ENCODE results near the gene MPO.

Gene MPO

GRCh38 chr17:58268326-58268725, 12.4 kb downstream of the MPO start:
- no peak for DNase-seq (ENCODE audit: low read depth in 1 of 2, low spot score in 1 of 2)
- in situ Hi-C loops (cut with HindIII; ENCODE audit: low pct_unique_long_range_greater_than_20kb, low sequenced_read_pairs) = no loop called here
- TF ChIP-seq JUND (IDR thresholded peaks at IDR 0.05; ENCODE audit: low read depth) = no peak

DNA sequence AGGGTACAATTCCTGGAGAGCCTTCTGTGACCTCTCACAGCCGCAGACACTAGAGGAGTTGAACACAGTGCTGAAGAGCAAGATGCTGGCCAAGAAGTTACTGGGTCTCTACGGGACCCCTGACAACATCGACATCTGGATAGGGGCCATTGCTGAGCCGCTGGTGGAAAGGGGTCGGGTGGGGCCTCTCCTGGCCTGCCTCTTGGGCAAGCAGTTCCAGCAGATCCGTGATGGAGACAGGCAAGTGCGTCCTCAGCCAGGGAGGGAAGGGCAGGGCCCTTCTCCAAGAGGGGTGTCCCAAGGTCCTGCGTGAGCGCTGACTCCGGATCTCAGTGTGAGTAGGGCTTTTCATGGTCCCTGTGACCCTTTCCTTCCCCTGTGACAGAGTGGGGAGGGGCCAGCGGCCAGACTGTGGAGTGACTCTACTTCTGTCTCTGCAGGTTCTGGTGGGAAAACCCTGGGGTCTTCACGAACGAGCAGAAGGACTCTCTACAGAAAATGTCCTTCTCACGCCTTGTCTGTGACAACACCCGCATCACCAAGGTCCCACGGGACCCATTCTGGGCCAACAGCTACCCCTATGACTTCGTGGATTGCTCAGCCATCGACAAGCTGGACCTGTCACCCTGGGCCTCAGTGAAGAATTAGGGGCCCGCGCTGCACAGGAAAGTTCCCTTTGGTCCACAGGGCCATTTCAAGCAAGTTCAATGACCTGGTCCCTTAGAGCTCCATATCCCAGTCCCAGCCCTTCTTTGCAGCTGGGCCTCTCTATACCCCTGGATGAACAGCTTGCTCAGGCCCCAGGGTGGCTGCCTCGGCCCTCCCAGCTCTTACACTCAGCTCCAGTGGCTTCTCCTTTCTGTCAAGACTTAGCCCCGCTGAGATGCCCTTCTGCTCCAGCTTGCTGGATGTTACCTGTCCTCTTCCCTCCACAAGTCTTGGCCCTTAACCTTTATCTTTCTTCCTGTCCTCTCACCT, 13.1 kb downstream of the MPO start:
- in situ Hi-C loops (cut with HindIII; ENCODE audit: low pct_unique_long_range_greater_than_20kb, low sequenced_read_pairs) = no loop called here
- TF ChIP-seq JUND (IDR thresholded peaks at IDR 0.05; ENCODE audit: low read depth) = no peak
- no peak for DNase-seq (ENCODE audit: low read depth in 1 of 2, low spot score in 1 of 2)

DNA sequence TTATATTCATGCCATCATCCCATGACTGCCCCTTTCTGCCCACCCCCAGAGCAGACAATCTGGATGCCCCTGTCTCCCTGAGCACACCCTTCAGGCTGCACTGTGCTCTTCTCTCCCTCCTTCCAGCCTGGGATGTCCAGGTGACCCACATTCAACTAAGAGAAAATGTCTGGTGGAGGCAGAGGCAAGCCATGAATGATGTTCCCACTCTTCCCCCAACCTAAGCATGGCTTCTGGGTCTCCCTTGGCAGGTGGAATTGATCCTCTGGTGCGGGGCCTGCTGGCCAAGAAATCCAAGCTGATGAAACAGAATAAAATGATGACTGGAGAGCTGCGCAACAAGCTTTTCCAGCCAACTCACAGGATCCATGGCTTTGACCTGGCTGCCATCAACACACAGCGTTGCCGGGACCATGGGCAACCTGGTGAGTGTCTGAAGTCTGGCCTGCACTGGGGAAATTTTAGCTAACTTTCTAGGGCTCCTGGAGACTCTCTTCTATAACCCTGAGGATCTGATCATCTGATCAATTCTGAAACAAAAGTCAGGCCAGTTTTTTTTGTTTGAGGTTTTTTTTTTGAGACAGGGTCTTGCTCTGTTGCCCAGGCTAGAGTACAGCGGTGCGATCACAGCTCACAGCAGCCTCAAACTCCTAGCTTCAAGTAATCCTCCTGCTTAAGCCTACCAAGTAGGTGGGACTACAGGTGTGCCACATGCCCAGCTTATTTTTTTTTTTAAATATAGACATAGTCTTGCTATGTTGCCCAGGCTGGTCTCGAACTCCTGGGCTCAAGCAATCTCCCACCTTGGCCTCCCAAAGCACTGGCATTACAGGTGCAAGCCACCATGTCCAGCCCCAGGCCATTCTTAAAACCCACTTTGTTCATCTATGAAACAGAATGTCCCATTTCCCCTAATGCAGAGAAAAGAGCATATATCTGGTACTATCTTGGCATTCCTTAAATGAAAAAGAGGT, 14.5 kb downstream of the MPO start:
- no peak for DNase-seq (ENCODE audit: low read depth in 1 of 2, low spot score in 1 of 2)
- in situ Hi-C loops (cut with HindIII; ENCODE audit: low pct_unique_long_range_greater_than_20kb, low sequenced_read_pairs) = no loop called here
- no peak for TF ChIP-seq JUND (IDR thresholded peaks at IDR 0.05; ENCODE audit: low read depth)

DNA sequence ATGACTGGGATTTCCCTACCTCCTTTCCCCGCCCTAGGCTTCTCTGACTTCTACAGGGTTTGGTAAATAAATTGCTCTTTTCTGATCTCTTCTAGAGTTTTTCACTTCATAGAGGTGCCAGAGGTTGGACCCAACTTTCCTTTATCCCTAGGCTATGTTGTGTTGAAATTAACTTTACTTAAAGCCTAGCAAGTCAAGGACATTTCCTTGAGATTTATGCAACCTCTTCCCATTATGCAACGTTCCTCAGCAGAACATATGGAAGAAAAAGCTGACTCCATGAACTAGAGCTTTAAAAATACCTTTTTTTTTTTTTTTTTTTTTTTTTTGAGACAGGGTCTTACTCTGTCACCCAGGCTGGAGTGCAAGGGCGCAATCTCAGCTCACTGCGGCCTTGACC, 15.5 kb downstream of the MPO start:
- DNase-seq (ENCODE audit: low read depth in 1 of 2, low spot score in 1 of 2) = no peak
- in situ Hi-C loops (cut with HindIII; ENCODE audit: low pct_unique_long_range_greater_than_20kb, low sequenced_read_pairs) = no loop called here
- no peak for TF ChIP-seq JUND (IDR thresholded peaks at IDR 0.05; ENCODE audit: low read depth)

DNA sequence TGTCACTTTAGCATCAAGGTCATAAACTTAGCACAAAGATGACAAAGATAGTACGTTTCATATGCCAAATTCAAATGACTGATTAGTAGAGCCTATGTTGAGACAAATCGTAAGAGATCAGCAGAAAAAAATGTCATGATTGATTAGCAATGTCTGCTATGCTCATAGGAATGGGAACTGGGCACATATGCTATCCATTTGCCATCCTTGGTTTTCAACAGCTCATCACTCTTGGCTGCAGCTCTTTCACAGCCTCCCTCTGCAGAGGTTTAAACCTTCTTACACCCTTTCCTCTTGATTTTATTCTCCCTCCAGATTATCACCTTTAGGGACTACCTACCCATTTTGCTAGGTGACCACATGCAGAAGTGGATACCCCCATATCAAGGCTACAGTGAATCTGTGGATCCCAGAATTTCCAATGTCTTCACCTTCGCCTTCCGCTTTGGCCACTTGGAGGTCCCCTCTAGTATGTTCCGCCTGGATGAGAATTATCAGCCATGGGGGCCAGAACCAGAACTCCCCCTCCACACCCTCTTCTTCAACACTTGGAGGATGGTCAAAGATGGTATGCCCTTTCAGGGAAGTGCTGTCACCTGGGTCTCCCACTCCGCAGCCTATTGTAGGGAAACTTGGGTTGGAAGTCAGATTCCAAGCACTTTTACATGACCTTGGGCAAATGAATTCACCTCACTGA, 16.2 kb downstream of the MPO start:
- in situ Hi-C loops (cut with HindIII; ENCODE audit: low pct_unique_long_range_greater_than_20kb, low sequenced_read_pairs) = no loop called here
- no peak for DNase-seq (ENCODE audit: low read depth in 1 of 2, low spot score in 1 of 2)
- TF ChIP-seq JUND (IDR thresholded peaks at IDR 0.05; ENCODE audit: low read depth) = no peak

DNA sequence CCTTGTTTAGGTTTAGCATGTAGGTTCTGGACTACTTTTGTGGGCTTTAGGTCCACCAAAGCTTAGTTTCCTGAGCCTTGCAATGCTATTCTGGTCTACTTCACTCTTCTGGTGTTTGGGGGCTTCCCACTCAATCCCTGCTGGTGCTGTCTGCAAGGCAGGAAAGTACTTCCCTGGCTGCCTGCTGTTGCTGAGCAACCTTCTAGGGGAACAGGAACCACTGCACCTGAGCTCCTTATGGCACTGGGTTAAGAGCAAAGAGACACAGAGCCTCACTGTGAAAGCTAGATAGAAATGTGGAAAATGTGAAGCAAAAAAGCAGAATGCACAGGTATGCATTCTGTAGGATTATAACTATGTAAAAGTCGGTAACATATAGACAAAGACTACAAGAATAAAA, 17.0 kb downstream of the MPO start:
- TF ChIP-seq JUND (IDR thresholded peaks at IDR 0.05; ENCODE audit: low read depth) = no peak
- no peak for DNase-seq (ENCODE audit: low read depth in 1 of 2, low spot score in 1 of 2)
- in situ Hi-C loops (cut with HindIII; ENCODE audit: low pct_unique_long_range_greater_than_20kb, low sequenced_read_pairs) = no loop called here

DNA sequence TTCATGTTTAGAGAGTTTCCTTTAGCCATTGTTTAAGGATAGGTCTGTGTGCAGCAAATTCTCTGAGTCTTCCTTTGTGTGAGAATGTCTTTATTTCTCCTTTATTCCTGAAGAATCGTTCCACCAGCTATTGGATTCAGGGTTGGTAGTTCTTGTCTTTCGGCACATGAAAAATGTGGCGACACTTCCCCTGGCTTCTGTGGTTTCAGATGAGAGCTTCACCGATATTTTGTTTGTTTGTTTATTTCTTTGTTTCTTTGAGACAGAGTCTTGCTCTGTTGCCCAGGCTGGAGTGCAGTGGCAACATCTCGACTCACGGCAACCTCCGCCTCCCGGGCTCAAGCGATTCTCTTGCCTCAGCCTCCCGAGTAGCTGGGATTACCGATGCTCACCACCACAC, 18.6 kb downstream of the MPO start:
- DNase-seq (ENCODE audit: low read depth in 1 of 2, low spot score in 1 of 2) = no peak
- in situ Hi-C loops (cut with HindIII; ENCODE audit: low pct_unique_long_range_greater_than_20kb, low sequenced_read_pairs) = no loop called here

GRCh38 chr17:58254803-58255202, 25.9 kb downstream of the MPO start:
- TF ChIP-seq JUND (IDR thresholded peaks at IDR 0.05; ENCODE audit: low read depth) = no peak
- peak in 1 of 2 experiments; percentile 28 for DNase-seq (ENCODE audit: low read depth in 1 of 2, low spot score in 1 of 2)
- in situ Hi-C loops (cut with HindIII; ENCODE audit: low pct_unique_long_range_greater_than_20kb, low sequenced_read_pairs) = no loop called here

More for the DNA sequence above, 18.6 kb downstream of the MPO start:
- no peak for TF ChIP-seq JUND (IDR thresholded peaks at IDR 0.05; ENCODE audit: low read depth)

DNA sequence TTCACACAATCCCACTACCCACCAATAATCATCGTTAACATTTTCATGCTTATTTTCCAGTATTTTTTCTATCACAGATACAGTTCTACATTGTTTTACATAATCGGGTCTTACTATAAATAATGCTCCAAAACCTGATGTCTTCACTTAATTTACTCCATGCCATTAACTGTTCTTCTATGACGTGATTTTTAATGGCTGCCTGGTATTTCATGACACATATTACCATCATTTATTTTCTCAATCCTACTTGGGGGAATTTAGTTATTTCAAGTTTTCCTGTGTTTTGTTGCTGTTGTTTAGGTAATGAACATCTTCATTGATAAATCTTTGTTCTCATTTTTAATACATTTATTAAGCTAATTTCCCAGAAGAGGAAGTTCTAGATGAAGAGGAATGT, 27.7 kb downstream of the MPO start:
- in situ Hi-C loops (cut with HindIII; ENCODE audit: low pct_unique_long_range_greater_than_20kb, low sequenced_read_pairs) = no loop called here
- DNase-seq (ENCODE audit: low read depth in 1 of 2, low spot score in 1 of 2) = no peak
- TF ChIP-seq JUND (IDR thresholded peaks at IDR 0.05; ENCODE audit: low read depth) = no peak

DNA sequence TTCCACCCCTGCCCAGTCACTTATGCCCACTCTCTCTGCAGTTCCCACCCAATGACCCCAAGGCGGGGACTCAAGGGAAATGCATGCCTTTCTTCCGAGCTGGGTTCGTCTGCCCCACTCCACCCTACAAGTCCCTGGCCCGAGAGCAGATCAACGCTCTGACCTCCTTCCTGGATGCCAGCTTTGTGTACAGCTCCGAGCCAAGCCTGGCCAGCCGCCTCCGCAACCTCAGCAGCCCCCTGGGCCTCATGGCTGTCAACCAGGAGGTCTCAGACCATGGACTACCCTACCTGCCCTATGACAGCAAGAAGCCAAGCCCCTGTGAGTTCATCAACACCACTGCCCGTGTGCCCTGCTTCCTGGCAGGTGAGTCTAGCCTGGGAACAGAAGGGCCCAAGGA, 28.6 kb downstream of the MPO start:
- no peak for DNase-seq (ENCODE audit: low read depth in 1 of 2, low spot score in 1 of 2)
- in situ Hi-C loops (cut with HindIII; ENCODE audit: low pct_unique_long_range_greater_than_20kb, low sequenced_read_pairs) = no loop called here

DNA sequence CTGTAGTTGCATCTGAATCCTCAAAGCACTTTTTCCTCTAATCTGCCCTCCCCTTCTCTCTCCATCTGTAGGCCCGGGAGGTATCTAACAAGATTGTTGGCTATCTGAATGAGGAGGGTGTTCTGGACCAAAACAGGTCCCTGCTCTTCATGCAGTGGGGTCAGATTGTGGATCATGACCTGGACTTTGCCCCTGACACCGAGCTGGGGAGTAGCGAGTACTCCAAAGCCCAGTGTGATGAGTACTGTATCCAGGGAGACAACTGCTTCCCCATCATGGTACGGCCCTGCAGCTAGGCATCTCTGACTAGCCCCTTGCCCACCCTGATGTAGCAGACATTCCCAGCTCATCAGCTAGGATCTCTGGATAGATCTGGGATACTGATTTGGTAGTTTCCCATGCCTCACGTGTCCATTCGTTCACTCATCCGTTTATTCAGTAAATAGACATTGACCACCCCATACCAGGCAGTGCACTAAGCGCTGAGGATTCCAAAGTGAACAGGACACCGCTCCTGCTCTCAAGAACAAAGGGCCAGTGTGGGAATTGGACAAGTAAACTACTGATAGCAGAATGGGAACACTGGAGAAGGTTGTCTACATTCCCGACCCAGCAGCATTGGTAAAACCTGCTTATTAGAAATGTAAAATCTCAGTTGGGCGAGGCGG, 30.3 kb downstream of the MPO start:
- in situ Hi-C loops (cut with HindIII; ENCODE audit: low pct_unique_long_range_greater_than_20kb, low sequenced_read_pairs) = no loop called here
- TF ChIP-seq JUND (IDR thresholded peaks at IDR 0.05; ENCODE audit: low read depth) = no peak
- DNase-seq (ENCODE audit: low read depth in 1 of 2, low spot score in 1 of 2) = no peak

More for the DNA sequence above, 28.6 kb downstream of the MPO start:
- TF ChIP-seq JUND (IDR thresholded peaks at IDR 0.05; ENCODE audit: low read depth) = no peak
